Suprapubic skin (tissue), 4 donors: Measurements from ENCODE around the gene AP1G2. TPM values are rescaled to one million over a fixed set of nuclear protein-coding genes. Genes with fewer than 3 reads are reported as not detected.

ENCODE experiments used
- DNase-seq, 2 donors: peaks; one replicate each; pipeline ENCODE4 v3.0.0-alpha.2; 2019; ENCODE audit warnings: low spot score in 2 of 2
- H3K27ac ChIP-seq: fragments of 200-600 bp; sonication (generic); one replicate; pipeline ENCODE4 v1.5.1; 2019
- H3K27me3 ChIP-seq: fragments of 200-600 bp; sonication (generic); one replicate; pipeline ENCODE4 v1.5.1; 2019
- H3K36me3 ChIP-seq: fragments of 200-600 bp; sonication (generic); one replicate; pipeline ENCODE4 v1.5.1; 2019
- H3K4me1 ChIP-seq: fragments of 200-600 bp; sonication (generic); one replicate; pipeline ENCODE4 v1.5.1; 2019
- H3K4me3 ChIP-seq: fragments of 200-600 bp; sonication (generic); one replicate; pipeline ENCODE4 v1.5.1; 2019; ENCODE audit warnings: mild to moderate bottlenecking
- H3K9me3 ChIP-seq: fragments of 200-600 bp; sonication (generic); one replicate; pipeline ENCODE4 v1.5.1; 2019
- EP300 ChIP-seq: sonication (generic); formaldehyde crosslinking; IDR thresholded peaks from one replicate; pipeline ENCODE4 v1.6.1; 2017; ENCODE audit warnings: antibody characterized with exemption
- POLR2A ChIP-seq, 2 donors: fragments of 450-650 bp; IDR thresholded peaks; one replicate each; pipeline ENCODE4 v1.6.1; 2017; ENCODE audit warnings: antibody characterized with exemption in 2 of 2, mild to moderate bottlenecking in 2 of 2, moderate library complexity in 2 of 2
- POLR2AphosphoS5 ChIP-seq, 3 donors: sonication (generic); formaldehyde crosslinking; IDR thresholded peaks; one replicate each; pipeline ENCODE4 v1.6.1; 2017; ENCODE audit warnings: antibody characterized with exemption in 3 of 3
- WGBS: methylation state at CpG from one replicate; pipeline ENCODE4 v1.1.5; 2018; 5-methylcytosine and 5-hydroxymethylcytosine counted together
- total RNA-seq, 4 donors: library from RNA; depleted of rRNA; stranded (reverse); fragments of >200 nt; gene quantifications; one replicate each; pipeline ENCODE4 v1.1.0, GENCODE V29; 2016
- TF ChIP-seq, protein P1 (sequence below), 2 donors: fragments of 200-600 bp in 1 of 2; fragments of 450-650 bp in 1 of 2; sonication (generic) in 1 of 2; IDR thresholded peaks; one replicate each; pipeline ENCODE4 v1.5.1; 2016 to 2019; ENCODE audit warnings: antibody characterized with exemption in 2 of 2, mild to moderate bottlenecking in 1 of 2, moderate library complexity in 1 of 2

Gene AP1G2
- total RNA-seq, 4 donors from 2014 or later: 117 to 415 (median 150) TPM

DNA sequence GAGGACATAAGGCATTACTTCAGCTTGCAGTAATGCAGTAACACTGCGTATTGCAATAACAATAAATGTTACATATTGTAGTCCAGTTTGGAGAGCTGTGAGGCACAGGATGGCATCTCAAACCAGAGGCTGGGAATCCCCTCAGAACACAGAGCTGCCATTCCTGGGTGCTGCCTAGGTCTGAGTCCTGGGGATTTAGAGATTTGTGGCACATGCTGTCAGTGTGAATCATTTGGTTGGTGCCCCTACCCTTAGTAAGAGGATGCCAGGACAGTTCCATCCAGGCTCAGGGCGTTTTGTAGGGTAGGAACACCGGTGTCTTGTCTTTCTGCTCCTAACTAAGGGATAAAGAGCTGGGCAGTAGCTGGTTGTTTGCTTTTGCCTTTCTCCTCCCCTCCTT lies 38.6 kb downstream of the AP1G2 start:
- TF ChIP-seq EP300 (no peak), POLR2A (IDR thresholded peaks at IDR 0.05) (no peak), POLR2AphosphoS5 (IDR thresholded peaks at IDR 0.05) (no peak)
- TF ChIP-seq, protein P1, sequence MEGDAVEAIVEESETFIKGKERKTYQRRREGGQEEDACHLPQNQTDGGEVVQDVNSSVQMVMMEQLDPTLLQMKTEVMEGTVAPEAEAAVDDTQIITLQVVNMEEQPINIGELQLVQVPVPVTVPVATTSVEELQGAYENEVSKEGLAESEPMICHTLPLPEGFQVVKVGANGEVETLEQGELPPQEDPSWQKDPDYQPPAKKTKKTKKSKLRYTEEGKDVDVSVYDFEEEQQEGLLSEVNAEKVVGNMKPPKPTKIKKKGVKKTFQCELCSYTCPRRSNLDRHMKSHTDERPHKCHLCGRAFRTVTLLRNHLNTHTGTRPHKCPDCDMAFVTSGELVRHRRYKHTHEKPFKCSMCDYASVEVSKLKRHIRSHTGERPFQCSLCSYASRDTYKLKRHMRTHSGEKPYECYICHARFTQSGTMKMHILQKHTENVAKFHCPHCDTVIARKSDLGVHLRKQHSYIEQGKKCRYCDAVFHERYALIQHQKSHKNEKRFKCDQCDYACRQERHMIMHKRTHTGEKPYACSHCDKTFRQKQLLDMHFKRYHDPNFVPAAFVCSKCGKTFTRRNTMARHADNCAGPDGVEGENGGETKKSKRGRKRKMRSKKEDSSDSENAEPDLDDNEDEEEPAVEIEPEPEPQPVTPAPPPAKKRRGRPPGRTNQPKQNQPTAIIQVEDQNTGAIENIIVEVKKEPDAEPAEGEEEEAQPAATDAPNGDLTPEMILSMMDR (IDR thresholded peaks at IDR 0.05): no peak
- WGBS: 85% methylated on average over 3 of the region's 3 CpGs
- H3K27ac ChIP-seq: no peak overlapping the region
- no peaks in the 10 kb centered on the region for H3K9me3 ChIP-seq
- DNase-seq: no peak
- no peaks in the 10 kb centered on the region for H3K4me1 ChIP-seq
- no peaks in the 10 kb centered on the region for H3K27me3 ChIP-seq
- peaks cover 5% of the 10 kb centered on the region for H3K36me3 ChIP-seq
- H3K4me3 ChIP-seq: no peak overlapping the region

GRCh38 chr14:23528555-23528954 lies 39.0 kb downstream of the AP1G2 start:
- H3K27me3 ChIP-seq: no peaks in the 10 kb centered on the region
- H3K4me3 ChIP-seq: no peak overlapping the region
- no peaks in the 10 kb centered on the region for H3K9me3 ChIP-seq
- H3K27ac ChIP-seq: no peak overlapping the region
- WGBS: 79% methylated on average over 1 of the region's 1 CpG
- peaks cover 5% of the 10 kb centered on the region for H3K36me3 ChIP-seq
- no peaks in the 10 kb centered on the region for H3K4me1 ChIP-seq
- TF ChIP-seq, protein P1 (IDR thresholded peaks at IDR 0.05): no peak
- TF ChIP-seq POLR2A (IDR thresholded peaks at IDR 0.05) (no peak), POLR2AphosphoS5 (IDR thresholded peaks at IDR 0.05) (no peak), EP300 (no peak)
- no peak for DNase-seq

- no peak for TF ChIP-seq POLR2AphosphoS5 (IDR thresholded peaks at IDR 0.05)
- TF ChIP-seq, protein P1 (IDR thresholded peaks at IDR 0.05): no peak
- TF ChIP-seq POLR2A (IDR thresholded peaks at IDR 0.05): no peak
- no peak for TF ChIP-seq EP300
- H3K36me3 ChIP-seq: peaks cover 5% of the 10 kb centered on the region
- H3K27ac ChIP-seq: no peak overlapping the region
- no peak for DNase-seq
- no peak overlapping the region for H3K4me3 ChIP-seq
- H3K27me3 ChIP-seq: no peaks in the 10 kb centered on the region
- no peaks in the 10 kb centered on the region for H3K9me3 ChIP-seq
- 91% methylated on average over 8 of the region's 8 CpGs for WGBS
- H3K4me1 ChIP-seq: no peaks in the 10 kb centered on the region
Observed at GRCh38 chr14:23525611-23526010, 42.0 kb downstream of the AP1G2 start.

- peaks cover 5% of the 10 kb centered on the region for H3K36me3 ChIP-seq
- TF ChIP-seq EP300 (no peak), POLR2A (IDR thresholded peaks at IDR 0.05) (no peak)
- H3K27ac ChIP-seq: no peak overlapping the region
- H3K4me3 ChIP-seq: no peak overlapping the region
- H3K27me3 ChIP-seq: no peaks in the 10 kb centered on the region
- DNase-seq: no peak
- no peaks in the 10 kb centered on the region for H3K9me3 ChIP-seq
- H3K4me1 ChIP-seq: no peaks in the 10 kb centered on the region
- WGBS: 94% methylated on average over 14 of the region's 14 CpGs
Observed at GRCh38 chr14:23524954-23525353, 42.6 kb downstream of the AP1G2 start.

GRCh38 chr14:23523229-23524016 lies 44.2 kb downstream of the AP1G2 start:
- TF ChIP-seq, protein P1 (IDR thresholded peaks at IDR 0.05): no peak
- no peak for TF ChIP-seq EP300
- no peaks in the 10 kb centered on the region for H3K27me3 ChIP-seq
- peaks cover 5% of the 10 kb centered on the region for H3K36me3 ChIP-seq
- no peak for DNase-seq
- no peaks in the 10 kb centered on the region for H3K9me3 ChIP-seq
- no peak overlapping the region for H3K27ac ChIP-seq
- no peak overlapping the region for H3K4me3 ChIP-seq
- H3K4me1 ChIP-seq: no peaks in the 10 kb centered on the region
- 88% methylated on average over 15 of the region's 16 CpGs for WGBS
